Stimulated activated CD8-positive, alpha-beta memory T cell treated with anti-CD3 and anti-CD28 coated beads, Interleukin-12 subunit alpha, Interleukin-12 subunit beta, amount 100 ng/mL, for 24 hours (primary cell): ENCODE data around the gene FAM241B.

Experiments used
- DNase-seq: peaks from one replicate; pipeline ENCODE4 v3.0.0-alpha.2; 2020; ENCODE audit errors: extremely low read depth

Gene FAM241B

GRCh38 chr10:69629897-69630650 lies at the start of gene FAM241B:
Gene FAM241B (plus strand): TSS chr10:69630247. CDS start chr10:69631744, 1,497 bp downstream.
- peak; percentile 32 for DNase-seq

DNA sequence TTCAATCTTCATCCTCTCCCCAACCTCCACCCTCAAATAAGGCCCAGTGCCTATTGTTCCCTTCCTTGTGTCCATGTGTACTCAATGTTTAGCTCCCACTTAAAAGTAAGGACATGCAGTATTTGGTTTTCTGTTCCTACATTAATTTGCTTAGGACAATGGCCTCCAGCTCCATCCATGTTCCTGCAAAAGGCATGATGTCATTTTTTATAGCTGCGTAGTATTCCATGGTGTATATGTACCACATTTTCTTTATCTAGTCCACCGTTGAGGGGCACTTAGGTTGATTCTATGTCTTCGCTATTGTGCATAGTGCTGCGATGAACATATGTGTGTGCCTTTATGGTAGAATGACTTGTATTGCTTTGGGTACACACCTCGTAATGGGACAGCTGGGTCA lies 49.6 kb upstream of the FAM241B start:
- DNase-seq, result no peak

DNA sequence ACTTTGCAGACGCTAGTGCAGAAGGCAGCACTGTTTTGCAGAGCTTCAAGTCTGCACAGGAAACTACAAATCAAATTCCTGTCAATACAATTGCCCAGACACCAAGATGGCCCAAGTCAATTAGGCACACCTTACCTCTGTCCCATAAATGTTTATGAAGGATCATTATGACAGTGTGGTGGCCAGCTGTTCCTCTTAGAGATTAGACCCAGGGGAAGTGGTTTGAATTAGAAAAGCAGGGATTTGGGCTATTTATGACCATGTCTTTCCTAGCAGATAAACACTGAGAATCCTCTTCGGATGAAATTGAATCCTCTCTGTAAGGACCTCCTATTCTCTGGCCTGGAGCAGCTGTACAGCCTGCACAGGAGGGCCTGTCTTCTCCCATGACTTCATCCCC lies 46.9 kb upstream of the FAM241B start:
- no peak for DNase-seq

DNA sequence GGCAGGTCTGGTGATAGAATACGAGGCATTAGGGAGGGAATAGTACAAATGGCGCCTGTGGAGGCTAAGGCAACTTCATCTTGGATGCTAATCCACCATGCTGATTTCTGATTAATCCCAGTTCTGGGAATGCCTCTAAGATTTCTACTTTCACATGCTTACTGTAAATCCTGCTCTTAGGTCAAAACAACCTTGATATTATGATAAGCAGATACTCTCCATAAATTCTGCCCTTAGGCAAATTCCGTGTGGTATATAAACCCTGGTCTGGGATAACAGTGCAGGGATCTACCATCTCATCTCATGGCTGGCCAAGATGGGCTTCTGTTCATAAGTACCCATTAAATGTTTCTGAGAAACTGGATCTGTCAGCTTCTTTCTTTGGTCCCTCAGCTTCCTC lies 45.4 kb upstream of the FAM241B start:
- no peak for DNase-seq

DNA sequence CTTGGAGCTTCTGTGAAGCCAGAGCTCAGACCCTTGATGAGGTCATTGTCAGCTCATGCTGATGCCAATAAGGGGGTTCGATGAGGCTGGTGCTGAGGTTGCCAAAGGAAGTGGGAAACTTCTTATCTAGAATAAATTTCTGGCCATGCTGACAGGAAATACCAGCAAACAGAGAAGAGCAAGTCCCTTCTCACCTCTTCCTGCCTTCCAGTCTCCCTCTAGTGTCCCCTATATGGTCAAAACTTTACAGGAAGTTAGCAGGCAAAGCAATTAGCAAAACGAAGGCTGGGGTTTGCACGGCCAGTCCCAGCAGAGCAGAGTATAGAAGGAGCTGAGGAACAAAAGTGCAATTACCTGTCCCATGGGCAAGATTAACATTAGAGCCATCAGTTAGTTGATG lies 41.7 kb upstream of the FAM241B start:
- no peak for DNase-seq

GRCh38 chr10:69600761-69601330 lies 29.2 kb upstream of the FAM241B start:
- DNase-seq, result no peak

DNA sequence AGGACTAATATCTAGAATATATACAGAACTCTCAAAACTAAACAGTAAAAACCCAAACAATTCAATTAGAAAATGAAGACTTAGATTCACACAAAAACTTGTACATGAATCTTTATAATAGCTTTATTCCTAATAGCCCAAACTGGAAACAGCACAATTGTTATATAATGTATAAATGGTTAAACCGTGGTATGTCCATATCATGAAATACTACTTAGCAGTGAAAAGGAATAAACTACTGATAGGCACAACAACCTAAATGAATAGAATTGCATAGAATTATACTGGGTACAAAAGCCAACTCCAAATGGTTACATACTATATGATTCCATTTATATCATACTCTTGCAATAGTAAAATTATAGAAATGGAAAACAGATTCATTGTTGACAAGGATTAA lies 21.0 kb upstream of the FAM241B start:
- DNase-seq, result no peak

GRCh38 chr10:69612760-69613159 lies 17.3 kb upstream of the FAM241B start:
- DNase-seq, result no peak

DNA sequence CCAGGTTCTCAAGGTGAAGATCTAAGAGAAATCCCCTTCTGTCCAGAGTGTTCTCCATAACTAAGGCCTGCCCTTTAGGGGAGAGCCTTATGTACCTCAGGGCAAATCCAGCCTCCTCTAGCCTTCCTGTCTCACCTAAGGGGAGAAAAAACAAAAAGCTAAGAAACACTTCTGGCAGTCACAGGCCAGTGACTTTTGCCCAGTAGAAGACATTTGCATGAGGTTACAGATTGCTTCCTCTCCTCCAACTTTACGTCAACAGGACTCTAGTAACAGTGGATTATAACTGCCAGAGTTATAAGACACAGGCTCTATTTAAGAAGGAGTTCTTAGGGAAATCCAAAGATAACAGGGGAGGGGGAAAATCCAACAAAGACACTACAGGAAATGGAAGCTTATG lies 15.9 kb upstream of the FAM241B start:
- DNase-seq, result no peak

DNA sequence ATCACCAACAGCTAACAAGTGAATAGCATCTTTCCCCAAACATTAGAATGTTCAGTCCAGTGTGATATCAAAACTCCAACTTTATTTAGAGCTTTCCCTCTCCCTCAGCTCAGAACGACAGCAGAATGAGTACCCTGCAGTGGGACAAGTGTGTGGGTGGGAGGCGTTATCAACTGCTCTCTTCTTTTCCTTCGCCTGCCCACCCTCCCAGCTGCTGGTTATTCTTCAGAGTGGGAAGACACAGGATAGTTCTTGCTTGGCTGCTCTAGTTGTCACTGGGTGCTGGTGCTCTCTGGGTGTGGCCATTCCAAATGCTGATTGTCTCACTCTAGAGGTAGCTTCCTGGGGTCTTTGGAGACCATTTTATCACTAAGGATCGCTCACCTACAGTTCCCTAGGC lies 13.7 kb upstream of the FAM241B start:
- no peak for DNase-seq

DNA sequence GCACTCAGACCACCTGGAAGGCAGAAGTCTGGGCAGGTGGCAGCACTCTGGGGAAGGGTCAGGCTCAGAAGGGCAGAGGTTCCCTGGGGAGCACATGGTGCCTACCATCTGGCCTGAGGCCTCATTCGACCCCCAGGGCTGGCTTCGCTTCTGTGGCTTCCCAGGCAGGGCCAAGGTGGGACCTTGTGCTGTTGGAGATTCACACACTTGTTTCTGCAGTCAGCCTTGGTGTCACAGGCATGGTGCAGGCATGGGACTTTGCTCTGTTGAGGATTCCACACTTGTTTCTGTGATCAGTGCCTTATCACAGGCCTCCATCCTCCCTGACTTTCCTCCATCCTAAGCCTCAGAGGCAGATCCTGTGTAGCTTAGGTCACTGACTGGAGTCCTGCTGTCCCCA lies 11.3 kb upstream of the FAM241B start:
- DNase-seq, result no peak

GRCh38 chr10:69619626-69620025 lies 10.4 kb upstream of the FAM241B start:
- DNase-seq, result no peak

- no peak for DNase-seq
Measured at GRCh38 chr10:69620625-69621024, 9.4 kb upstream of the FAM241B start.

- DNase-seq, result no peak
Measured at GRCh38 chr10:69624245-69624786, 5.7 kb upstream of the FAM241B start.

DNA sequence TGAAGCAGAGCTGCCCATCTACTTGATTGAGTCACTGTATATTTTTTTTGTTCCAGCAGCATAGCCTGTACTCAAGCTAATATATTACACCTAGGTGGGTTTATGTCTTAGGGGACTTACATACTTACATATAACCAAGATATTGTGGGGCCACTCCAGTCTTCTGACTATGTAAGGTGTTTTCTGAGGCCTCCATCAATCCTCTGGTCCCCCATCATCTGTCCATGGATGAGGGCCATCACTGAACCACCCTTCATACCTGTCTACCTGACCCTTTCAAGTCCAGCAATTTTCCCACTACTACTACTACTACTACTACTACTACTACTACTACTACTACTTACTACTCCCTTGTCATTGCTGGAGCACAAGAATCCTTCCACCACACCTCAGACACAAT lies 3.2 kb upstream of the FAM241B start:
- DNase-seq, result no peak

- DNase-seq, result no peak
Measured at GRCh38 chr10:69628891-69629290, 1.2 kb upstream of the FAM241B start.

GRCh38 chr10:69629519-69629896 lies 539 bp upstream of the FAM241B start:
- no peak for DNase-seq

- DNase-seq, result no peak
Measured at GRCh38 chr10:69630651-69631400, 779 bp downstream of the FAM241B start.

DNA sequence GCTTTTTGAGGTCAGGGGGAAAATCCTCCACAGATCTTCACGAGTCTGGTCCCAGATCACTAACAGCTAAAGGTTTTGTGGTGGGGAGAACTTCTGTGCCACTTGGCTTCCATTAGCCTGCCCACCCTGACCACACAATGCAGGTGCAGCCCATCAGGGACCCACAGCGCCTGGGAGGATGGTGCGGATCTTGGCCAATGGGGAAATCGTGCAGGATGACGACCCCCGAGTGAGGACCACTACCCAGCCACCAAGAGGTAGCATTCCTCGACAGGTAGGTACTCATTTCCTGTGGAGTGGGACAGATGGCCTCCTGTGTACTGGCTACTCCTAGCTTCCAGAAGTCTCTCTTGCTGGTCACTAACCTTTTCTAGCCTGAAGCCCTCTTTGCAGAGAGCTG lies 1.5 kb downstream of the FAM241B start:
- no peak for DNase-seq

- no peak for DNase-seq
Measured at GRCh38 chr10:69632516-69633199, 2.6 kb downstream of the FAM241B start.

DNA sequence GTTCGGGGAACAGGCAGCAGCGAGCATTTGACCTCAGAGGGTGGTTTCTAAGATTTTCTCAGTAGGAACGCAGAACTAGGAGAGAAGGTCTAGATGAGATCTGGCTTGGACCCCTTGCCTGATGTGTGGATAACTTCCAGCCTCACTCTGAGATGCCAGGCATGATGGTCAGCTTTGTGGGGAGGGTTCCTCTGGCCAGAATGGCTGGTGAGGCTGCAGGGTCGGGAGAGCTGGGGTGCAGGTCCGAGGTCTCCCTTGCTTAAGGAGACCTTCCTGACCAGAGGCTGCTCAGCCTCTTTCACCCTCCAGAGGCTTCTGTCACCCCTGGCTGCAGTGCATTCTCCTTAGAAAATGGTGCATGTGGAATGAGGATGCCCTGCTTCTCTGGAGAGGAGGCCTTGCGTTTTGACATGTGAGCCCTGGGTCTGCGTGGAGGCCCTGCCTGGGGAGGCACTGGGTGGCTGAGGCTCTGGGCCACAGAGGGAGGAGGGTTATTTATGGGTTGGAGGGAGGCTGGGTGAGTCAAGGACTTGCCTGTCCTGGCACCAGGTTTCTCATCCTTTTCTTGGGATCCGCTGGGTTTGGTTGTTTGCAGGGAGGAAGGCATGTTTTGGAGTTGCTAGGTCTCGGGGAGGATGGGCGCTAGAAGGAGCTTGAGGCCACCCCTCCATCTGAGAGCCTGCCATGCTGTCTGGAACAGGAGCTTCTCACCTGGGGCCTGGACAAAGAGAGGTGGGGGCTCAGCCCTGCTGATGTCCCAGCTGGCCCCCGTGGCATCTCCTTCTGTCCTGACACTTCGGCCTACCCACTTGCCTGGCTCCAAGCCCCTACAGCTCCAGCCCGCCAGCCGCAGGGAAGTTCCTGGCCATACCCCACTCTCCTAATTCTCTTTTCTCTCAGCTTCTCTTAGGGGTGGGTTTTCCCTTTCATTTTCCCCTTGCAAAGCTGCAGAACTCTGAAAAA lies 3.9 kb downstream of the FAM241B start:
- DNase-seq, result no peak
